ENCODE results near the gene CCL22.

CCL22 gene

DNA sequence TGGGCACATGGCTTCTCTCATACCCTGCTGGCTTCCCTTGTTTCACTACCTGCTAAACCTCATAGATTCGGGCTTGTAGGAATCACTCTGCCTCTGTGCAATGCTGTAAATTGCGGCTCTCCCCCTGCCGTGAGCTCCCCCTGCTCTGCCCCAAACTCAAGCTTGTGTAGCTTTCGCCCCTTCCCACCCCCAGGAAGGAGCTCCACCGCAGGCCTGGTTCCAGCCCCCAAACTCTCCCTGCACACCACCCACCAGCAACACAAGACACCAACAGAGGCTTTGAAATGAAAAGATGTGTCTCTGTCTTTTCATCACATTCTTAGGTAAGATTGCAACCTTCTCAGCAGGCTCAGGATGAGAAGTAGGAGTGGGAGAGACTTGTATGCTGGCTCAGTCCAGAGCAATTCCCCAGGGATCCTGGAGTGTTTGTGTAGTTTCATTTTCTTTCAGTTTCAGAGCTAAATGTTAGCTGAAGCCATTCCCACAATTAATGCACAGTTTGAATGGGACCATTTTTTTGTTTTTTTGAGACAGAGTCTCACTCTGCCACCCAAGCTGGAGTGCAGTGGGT, 27.9 kb downstream of the CCL22 start:
- TF ChIP-seq ZFX (IDR thresholded peaks at IDR 0.05), result no peak
- no peak for TF ChIP-seq CTCF (conservative IDR thresholded peaks at IDR 0.05)
- no peak overlapping the region for H3K27ac ChIP-seq

- H3K27ac ChIP-seq, result no peak overlapping the region
- TF ChIP-seq CTCF (conservative IDR thresholded peaks at IDR 0.05), result no peak
- TF ChIP-seq ZFX (IDR thresholded peaks at IDR 0.05), result no peak
Measured at GRCh38 chr16:57387598-57388354, 29.2 kb downstream of the CCL22 start.

DNA sequence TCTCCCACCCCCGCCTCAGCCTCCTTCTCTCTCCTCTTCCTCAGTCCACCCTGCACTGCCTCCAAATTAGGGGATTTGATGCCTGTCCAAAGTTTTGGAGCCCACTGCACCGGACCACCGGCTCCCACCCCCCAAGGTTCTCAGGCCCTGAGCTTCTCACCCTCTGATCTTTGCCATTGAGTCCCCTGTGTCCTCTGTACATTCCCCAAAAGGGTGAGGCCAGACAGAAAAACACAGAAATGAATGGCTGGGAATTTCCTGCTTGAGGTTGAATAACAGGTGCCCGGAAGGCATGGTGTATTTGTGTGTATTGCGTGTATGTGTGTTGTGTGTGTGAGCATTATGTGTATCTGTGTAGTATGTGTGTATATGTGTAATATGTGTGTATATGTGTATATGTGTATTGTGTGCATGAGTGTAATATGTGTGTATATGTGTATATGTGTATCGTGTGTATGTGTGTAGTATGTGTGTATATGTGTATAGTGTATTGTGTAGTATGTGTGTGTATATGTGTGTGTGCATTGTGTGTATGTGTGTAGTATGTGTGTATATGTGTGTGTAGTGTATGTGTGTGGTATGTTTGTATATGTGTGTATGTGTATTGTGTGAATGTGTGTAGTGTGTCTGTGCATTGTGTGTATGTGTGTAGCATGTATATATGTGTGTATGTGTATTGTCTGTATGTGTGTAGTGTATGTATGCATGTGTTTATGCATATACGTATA, 29.9 kb downstream of the CCL22 start:
- no peak for TF ChIP-seq ZFX (IDR thresholded peaks at IDR 0.05)
- no peak for TF ChIP-seq CTCF (conservative IDR thresholded peaks at IDR 0.05)

GRCh38 chr16:57389087-57389468, 30.5 kb downstream of the CCL22 start:
- TF ChIP-seq CTCF (conservative IDR thresholded peaks at IDR 0.05), result no peak
- TF ChIP-seq ZFX (IDR thresholded peaks at IDR 0.05), result no peak
- no peak overlapping the region for H3K27ac ChIP-seq

More for the DNA sequence above, 29.9 kb downstream of the CCL22 start:
- H3K27ac ChIP-seq, result no peak overlapping the region

DNA sequence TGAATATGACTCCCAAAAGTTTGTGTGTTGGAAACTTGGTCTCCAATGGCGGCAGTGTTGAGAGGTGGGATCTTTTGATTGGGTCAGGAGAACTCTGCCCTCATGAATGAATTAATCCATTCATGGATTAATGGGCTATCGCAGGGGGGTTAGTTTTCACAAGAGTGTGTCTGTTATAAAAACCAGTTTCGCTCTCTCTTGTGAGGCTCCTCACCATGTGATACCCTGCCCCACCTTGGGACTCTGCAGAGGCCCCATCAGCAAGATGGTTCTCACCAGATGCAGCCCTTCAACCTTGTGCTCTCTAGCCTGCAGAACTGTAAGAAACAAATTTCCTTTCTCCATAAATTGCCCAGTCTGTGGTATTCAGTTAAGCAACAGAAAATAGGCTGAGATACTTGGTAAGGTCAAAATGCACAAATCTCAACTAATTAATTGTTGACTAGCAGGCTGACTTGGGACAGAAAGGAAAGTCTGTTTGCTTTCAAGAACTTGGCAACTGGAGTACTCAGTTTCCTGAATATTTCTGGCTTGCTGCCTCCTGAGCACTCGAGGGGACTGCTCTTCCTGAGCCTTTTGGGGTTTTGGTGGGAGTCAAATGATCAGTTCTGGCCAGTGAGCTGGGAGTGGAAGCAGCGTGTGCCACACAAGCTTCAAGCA, 32.2 kb downstream of the CCL22 start:
- TF ChIP-seq ZFX (IDR thresholded peaks at IDR 0.05), result no peak
- TF ChIP-seq CTCF (conservative IDR thresholded peaks at IDR 0.05), result no peak
- H3K27ac ChIP-seq, result no peak overlapping the region

- TF ChIP-seq ZFX (IDR thresholded peaks at IDR 0.05) (no peak), CTCF (conservative IDR thresholded peaks at IDR 0.05) (no peak)
- no peak overlapping the region for H3K27ac ChIP-seq
Measured at GRCh38 chr16:57391300-57391699, 32.7 kb downstream of the CCL22 start.

Data from C4-2B (cell line).